Measurements from ENCODE around the gene ZBED5. TPM values are rescaled to one million over a fixed set of nuclear protein-coding genes. Genes with fewer than 3 reads are reported as not detected.

Gene ZBED5
- total and polyA plus RNA-seq, 9 of the 15 experiments (the other 6 are each of a cell fraction or from before 2014, with no cell fraction given), result 12.4 to 70.7 (median 26.8) TPM

- no peak for TF ChIP-seq THAP7 (CRISPR knock-in tag; IDR thresholded peaks at IDR 0.05)
- TF ChIP-seq NR2F6 (CRISPR knock-in tag; IDR thresholded peaks at IDR 0.05), result no peak
- peak; percentile 69; the same call in 1 of the 2 replicates for TF ChIP-seq ETS1 (conservative IDR thresholded peaks at IDR 0.05; ENCODE audit: control insufficient read depth, low read depth, low read length)
- TF ChIP-seq RBM25 (IDR thresholded peaks at IDR 0.05; ENCODE audit: low read depth, low read length, severe bottlenecking), result peak; percentile 61
- no peak for TF ChIP-seq CHD1 (IDR thresholded peaks at IDR 0.05; ENCODE audit: low read length)
- TF ChIP-seq GABPB2 (CRISPR knock-in tag; conservative IDR thresholded peaks at IDR 0.05), result no peak
- TF ChIP-seq LEF1 (IDR thresholded peaks at IDR 0.05), result peak; percentile 63
- peak; percentile 60; the same call in 1 of the 2 replicates for TF ChIP-seq CREM (IDR thresholded peaks at IDR 0.05; ENCODE audit: low read depth)
- TF ChIP-seq MBD2 (IDR thresholded peaks at IDR 0.05; ENCODE audit: borderline replicate concordance, low read depth), result peak; percentile 91
- peak; percentile 95 for TF ChIP-seq CBX1 (IDR thresholded peaks at IDR 0.05; ENCODE audit: low read depth)
- TF ChIP-seq DEAF1 (CRISPR knock-in tag; IDR thresholded peaks at IDR 0.05), result no peak
- peak; percentile 22; the same call in 1 of the 2 replicates for TF ChIP-seq ZBTB9 (CRISPR knock-in tag; IDR thresholded peaks at IDR 0.05)
- peak; percentile 90 for TF ChIP-seq HNRNPH1 (optimal IDR thresholded peaks at IDR 0.05; ENCODE audit: low read depth, low read length)
- TF ChIP-seq PML (IDR thresholded peaks at IDR 0.05; ENCODE audit: low read length), result peak; percentile 96
- TF ChIP-seq CCNT2 (IDR thresholded peaks at IDR 0.05; ENCODE audit: borderline replicate concordance, extremely low read depth, insufficient read length, low read depth, low read length), result peak; percentile 73
- TF ChIP-seq BHLHE40 (IDR thresholded peaks at IDR 0.05; ENCODE audit: low read length), result peak; percentile 33; the same call in 1 of the 2 replicates
- TF ChIP-seq CHD4 (IDR thresholded peaks at IDR 0.05; ENCODE audit: insufficient read depth, insufficient replicate concordance, low read depth, low read length, poor library complexity, severe bottlenecking), result no peak
- TF ChIP-seq PTBP1 (IDR thresholded peaks at IDR 0.05; ENCODE audit: low read depth, low read length), result no peak
- TF ChIP-seq CHD2 (IDR thresholded peaks at IDR 0.05; ENCODE audit: low read depth, low read length), result peak; percentile 11
- TF ChIP-seq TFAM (CRISPR knock-in tag; conservative IDR thresholded peaks at IDR 0.05), result no peak
- no peak for TF ChIP-seq KHSRP (IDR thresholded peaks at IDR 0.05)
- TF ChIP-seq HDAC6 (IDR thresholded peaks at IDR 0.05; ENCODE audit: low read depth, low read length), result no peak
- TF ChIP-seq EP300 (IDR thresholded peaks at IDR 0.05; ENCODE audit: low read length), result peak; percentile 12; the same call in 1 of the 2 replicates
- peak; percentile 97 for TF ChIP-seq LCOR (CRISPR knock-in tag; IDR thresholded peaks at IDR 0.05)
Measured at GRCh38 chr11:10808553-10809372, 49.1 kb downstream of the ZBED5 start, which contains the start of gene EIF4G2 (continued).
